HepG2 (cell line): ENCODE data around the gene CCDC17. TPM values are rescaled to one million over a fixed set of nuclear protein-coding genes. Genes with fewer than 3 reads are reported as not detected.

Source experiments
- ATAC-seq: fragments of 200-7000 bp; cut with Tn5 transposase; 3 replicates; pipeline ENCODE4 v1.9.1; 2020; ENCODE audit warnings: mild to moderate bottlenecking, moderate library complexity
- BruUV-seq: library from RNA; stranded (reverse); fragments of 400-500 nt; replicated peaks from 2 replicates; lab custom pipeline; 2021; lab: Mats Ljungman, UMichigan
- CTCF ChIA-PET: fragments of 300-600 bp; formaldehyde crosslinking; extraction: SDS; loops from one replicate; lab custom pipeline; 2021; ENCODE audit warnings: low total read pairs, inconsistent platforms, low intra/inter-chr PET ratio; lab: Yijun Ruan, JAX
- POLR2A ChIA-PET: fragments of 350-600 bp; sonication (Branson Sonifier 250); formaldehyde crosslinking; loops from one replicate; lab custom pipeline; 2020; ENCODE audit warnings: antibody characterized with exemption, inconsistent platforms; lab: Yijun Ruan, JAX
- DNase-seq: peaks from one replicate; pipeline ENCODE4 v3.0.0-alpha.2; 2015; ENCODE audit warnings: low spot score
- FAIRE-seq: peaks from 3 replicates; lab custom pipeline; 2011; peaks lifted over from hg19 to GRCh38; lab: Jason Lieb, UNC
- H2AFZ ChIP-seq: one replicate; pipeline ENCODE4 v1.6.1; 2011; ENCODE audit warnings: low read length, inconsistent platforms
- H3K27ac ChIP-seq: fragments of 300-600 bp; 3 replicates; pipeline ENCODE4 v1.8.0; 2011; ENCODE audit warnings: mixed run types, mild to moderate bottlenecking, mixed read lengths, low read length, inconsistent platforms; ENCODE audit not compliant: insufficient read depth; ENCODE audit errors: extremely low read length
- H3K27me3 ChIP-seq, 2 experiments: fragments of 200-600 bp in 1 of 2; 2 replicates in 1 of 2; 3 replicates in 1 of 2; pipeline versions ENCODE4 v1.6.0 to v1.8.0; 2011; ENCODE audit warnings: low read length in 2 of 2, mild to moderate bottlenecking in 2 of 2, moderate library complexity in 2 of 2, inconsistent platforms in 1 of 2; ENCODE audit not compliant: insufficient read depth in 2 of 2, control insufficient read depth in 1 of 2
- H3K36me3 ChIP-seq, 2 experiments: fragments of 200-600 bp in 1 of 2; replicated peaks in 1 of 2; 2 replicates in 1 of 2; 3 replicates in 1 of 2; pipeline versions ENCODE4 v1.5.1 to v1.8.0; 2011; ENCODE audit warnings: low read length in 2 of 2, inconsistent platforms in 1 of 2; ENCODE audit not compliant: insufficient read depth in 2 of 2, control insufficient read depth in 1 of 2
- H3K4me1 ChIP-seq: 2 replicates; pipeline ENCODE4 v1.5.1; 2012; ENCODE audit warnings: low read length, inconsistent platforms; ENCODE audit not compliant: insufficient read depth
- H3K4me2 ChIP-seq: 2 replicates; pipeline ENCODE4 v1.6.0; 2011; ENCODE audit warnings: low read depth, low read length, inconsistent platforms
- H3K4me3 ChIP-seq, 3 experiments: fragments of 200-600 bp in 1 of 3; sonication (generic), shearing (Covaris generic) in 1 of 3; replicated peaks in 1 of 3; 2 replicates each; pipeline ENCODE4 v1.5.1; 2011 to 2016; ENCODE audit warnings: low read length in 3 of 3, inconsistent platforms in 2 of 3, low read depth in 2 of 3, mild to moderate bottlenecking in 2 of 3, control low read depth in 1 of 3, mixed read lengths in 1 of 3; ENCODE audit not compliant: insufficient read depth in 1 of 3
- H3K79me2 ChIP-seq: one replicate; pipeline ENCODE4 v1.6.1; 2011; ENCODE audit warnings: low read length, inconsistent platforms; ENCODE audit not compliant: insufficient read depth
- H3K9ac ChIP-seq: 2 replicates; pipeline ENCODE4 v1.6.0; 2011; ENCODE audit warnings: mild to moderate bottlenecking, low read depth, low read length, inconsistent platforms; ENCODE audit not compliant: insufficient read depth
- H3K9me3 ChIP-seq: 2 replicates; pipeline ENCODE4 v1.5.1; 2012; ENCODE audit warnings: mild to moderate bottlenecking, low read length
- H4K20me1 ChIP-seq: 2 replicates; pipeline ENCODE4 v1.6.0; 2011; ENCODE audit warnings: inconsistent platforms, mild to moderate bottlenecking, low read length, moderate library complexity; ENCODE audit not compliant: insufficient read depth
- DNMT3B ChIP-seq: conservative IDR thresholded peaks from 2 replicates; pipeline ENCODE4 v1.6.1; 2016; ENCODE audit warnings: missing biosample characterization, control low read depth
- FOXM1 ChIP-seq: sonication (generic); formaldehyde crosslinking; IDR thresholded peaks from 2 replicates; pipeline ENCODE4 v1.5.0; 2020; ENCODE audit warnings: missing genetic modification reagents
- GTF3A ChIP-seq: sonication (generic); formaldehyde crosslinking; conservative IDR thresholded peaks from 2 replicates; pipeline ENCODE4 v1.4.0; 2020; ENCODE audit warnings: mild to moderate bottlenecking, missing genetic modification reagents
- HDAC6 ChIP-seq: fragments of 200-600 bp; sonication (generic); IDR thresholded peaks from 2 replicates; pipeline ENCODE4 v1.7.0; 2017; ENCODE audit warnings: mild to moderate bottlenecking, antibody characterized with exemption, low read length, low read depth
- HNRNPH1 ChIP-seq: fragments of 200-400 bp; formaldehyde crosslinking; optimal IDR thresholded peaks from 2 replicates; pipeline ENCODE3; 2017; ENCODE audit warnings: mild to moderate bottlenecking, low read depth, low read length
- KLF6 ChIP-seq: IDR thresholded peaks from 2 replicates; pipeline ENCODE4 v1.8.0; 2016; ENCODE audit warnings: missing biosample characterization, missing genetic modification reagents
- NFYC ChIP-seq: IDR thresholded peaks from 2 replicates; pipeline ENCODE4 v1.6.1; 2016; ENCODE audit warnings: missing genetic modification reagents, missing compliant biosample characterization
- PHF5A ChIP-seq: IDR thresholded peaks from one replicate; pipeline ENCODE4 v1.6.1; 2018; ENCODE audit warnings: low read depth, missing genetic modification reagents; ENCODE audit not compliant: unreplicated experiment
- TAF15 ChIP-seq: fragments of 200-400 bp; formaldehyde crosslinking; IDR thresholded peaks from one replicate; pipeline ENCODE4 v1.6.1; 2018; ENCODE audit warnings: mild to moderate bottlenecking, low read depth, low read length; ENCODE audit not compliant: poor library complexity, severe bottlenecking
- U2AF1 ChIP-seq: fragments of 200-400 bp; formaldehyde crosslinking; optimal IDR thresholded peaks from 2 replicates; pipeline ENCODE3; 2017; ENCODE audit warnings: mild to moderate bottlenecking, low read depth, low read length
- ZNF3 ChIP-seq: IDR thresholded peaks from 2 replicates; pipeline ENCODE4 v1.7.0; 2017; ENCODE audit warnings: inconsistent platforms
- ZNF543 ChIP-seq: sonication (generic); formaldehyde crosslinking; IDR thresholded peaks from 2 replicates; pipeline ENCODE4 v1.4.0; 2020; ENCODE audit warnings: mild to moderate bottlenecking, missing genetic modification reagents
- ZNF766 ChIP-seq: sonication (generic); formaldehyde crosslinking; IDR thresholded peaks from 2 replicates; pipeline ENCODE4 v1.5.0; 2020; ENCODE audit warnings: missing genetic modification reagents, borderline replicate concordance
- ZSCAN25 ChIP-seq: sonication (generic); formaldehyde crosslinking; IDR thresholded peaks from 2 replicates; pipeline ENCODE4 v1.8.0; 2022; ENCODE audit warnings: mild to moderate bottlenecking, missing genetic modification reagents
- WGBS: methylation state at CpG from one replicate; pipeline ENCODE4 v1.1.6; 2017; ENCODE audit warnings: low lambda C conversion rate; 5-methylcytosine and 5-hydroxymethylcytosine counted together
- in situ Hi-C: cut with HindIII; loops from 2 replicates; pipeline ENCODE4 v1.10.0; 2017; ENCODE audit warnings: low pct_unique_long_range_greater_than_20kb; ENCODE audit not compliant: extremely low pct_ligation_motif_present
- intact Hi-C: fragments of 100-400 bp; cut with micrococcal nuclease; formaldehyde crosslinking; loops from one replicate; pipeline ENCODE4 v1.10.0; 2022; ENCODE audit not compliant: unreplicated experiment
- polyA plus RNA-seq, 8 experiments: library from polyadenylated mRNA; depleted of rRNA in 3 of 8; stranded (reverse) in 7 of 8; unstranded in 1 of 8; fragments of >200 nt; fragmentation: Illumina TruSeq in 4 of 8; extraction: Trizol in 4 of 8; gene quantifications; 2 replicates each; pipeline versions ENCODE4 v1.2.1 to v1.2.3, GENCODE V29; 2011 to 2016; ENCODE audit warnings: low read depth in 4 of 8, missing spikeins in 1 of 8, mixed read lengths in 1 of 8; ENCODE audit not compliant: insufficient read depth in 1 of 8
- total RNA-seq, 5 experiments: library from RNA; depleted of rRNA; stranded (reverse); fragments of >200 nt; fragmentation: Illumina TruSeq; extraction: Trizol; gene quantifications; 2 replicates each; pipeline ENCODE4 v1.2.3, GENCODE V29; 2016; ENCODE audit warnings: low read depth in 1 of 5
- TF ChIP-seq, protein P1 (sequence below): sonication (generic); formaldehyde crosslinking; IDR thresholded peaks from 2 replicates; pipeline ENCODE4 v1.5.0; 2020; ENCODE audit warnings: mild to moderate bottlenecking, missing genetic modification reagents, moderate library complexity
- TF ChIP-seq, protein P2 (sequence below): sonication (generic); formaldehyde crosslinking; conservative IDR thresholded peaks from 2 replicates; pipeline ENCODE4 v1.4.0; 2020; ENCODE audit warnings: missing genetic modification reagents

The CCDC17 gene
- total and polyA plus RNA-seq, 2 of the 13 experiments (the other 11 are each of a cell fraction or from before 2014, with no cell fraction given) = 1.5 to 3.3 TPM

DNA sequence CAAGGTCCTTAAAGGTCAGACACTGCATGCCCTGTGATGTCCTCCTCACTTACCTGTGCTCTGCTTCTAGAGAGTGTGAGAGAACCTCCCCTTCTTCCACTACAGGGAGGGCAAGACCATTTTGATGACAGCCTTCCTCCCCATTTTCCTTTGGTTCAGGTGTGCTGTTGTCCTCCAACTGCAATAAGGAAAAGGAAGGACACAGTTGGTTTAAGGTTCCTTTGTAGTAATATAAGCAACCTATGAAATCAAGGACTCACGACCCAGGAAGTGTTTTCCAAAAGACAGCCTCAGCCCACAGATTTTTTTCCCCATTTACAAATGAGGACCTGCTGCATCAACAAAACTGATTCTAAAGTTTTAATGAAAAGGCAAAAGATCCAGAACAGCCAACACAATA, 6.6 kb upstream of the CCDC17 start:
- CTCF ChIA-PET = no interaction called here
- whole genome bisulfite sequencing = 96% methylated on average over 1 of the region's 1 CpG
- Histone ChIP-seq H3K36me3 (peaks cover 20 to 75% of the 10 kb centered on the region in 2 experiments), H3K9me3 (no peaks in the 10 kb centered on the region), H3K27ac (no peak overlapping the region), H3K27me3 (no peaks in the 10 kb centered on the region), H4K20me1 (peaks cover 3% of the 10 kb centered on the region; the same call in 1 of the 2 replicates), H2AFZ (no peak overlapping the region), H3K4me3 (no peak overlapping the region), H3K9ac (no peak overlapping the region), H3K79me2 (no peaks in the 10 kb centered on the region), H3K4me1 (no peaks in the 10 kb centered on the region), H3K4me2 (no peak overlapping the region)
- ATAC-seq (no peak), FAIRE-seq (no peak), DNase-seq (no peak)
- in situ Hi-C loops (no loop called here), intact Hi-C loops (no loop called here)
- no TSS peak for BruUV-seq
- TF ChIP-seq FOXM1 (no peak), ZNF3 (no peak), ZNF543 (CRISPR knock-in tag) (no peak), NFYC (CRISPR knock-in tag) (no peak), U2AF1 (no peak), DNMT3B (CRISPR knock-in tag) (no peak), TAF15 (no peak), ZSCAN25 (no peak), HDAC6 (no peak), GTF3A (CRISPR knock-in tag) (no peak), ZNF766 (CRISPR knock-in tag) (no peak), HNRNPH1 (no peak), PHF5A (CRISPR knock-in tag) (no peak), KLF6 (no peak)
- TF ChIP-seq, protein P1, sequence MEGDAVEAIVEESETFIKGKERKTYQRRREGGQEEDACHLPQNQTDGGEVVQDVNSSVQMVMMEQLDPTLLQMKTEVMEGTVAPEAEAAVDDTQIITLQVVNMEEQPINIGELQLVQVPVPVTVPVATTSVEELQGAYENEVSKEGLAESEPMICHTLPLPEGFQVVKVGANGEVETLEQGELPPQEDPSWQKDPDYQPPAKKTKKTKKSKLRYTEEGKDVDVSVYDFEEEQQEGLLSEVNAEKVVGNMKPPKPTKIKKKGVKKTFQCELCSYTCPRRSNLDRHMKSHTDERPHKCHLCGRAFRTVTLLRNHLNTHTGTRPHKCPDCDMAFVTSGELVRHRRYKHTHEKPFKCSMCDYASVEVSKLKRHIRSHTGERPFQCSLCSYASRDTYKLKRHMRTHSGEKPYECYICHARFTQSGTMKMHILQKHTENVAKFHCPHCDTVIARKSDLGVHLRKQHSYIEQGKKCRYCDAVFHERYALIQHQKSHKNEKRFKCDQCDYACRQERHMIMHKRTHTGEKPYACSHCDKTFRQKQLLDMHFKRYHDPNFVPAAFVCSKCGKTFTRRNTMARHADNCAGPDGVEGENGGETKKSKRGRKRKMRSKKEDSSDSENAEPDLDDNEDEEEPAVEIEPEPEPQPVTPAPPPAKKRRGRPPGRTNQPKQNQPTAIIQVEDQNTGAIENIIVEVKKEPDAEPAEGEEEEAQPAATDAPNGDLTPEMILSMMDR (CRISPR knock-in tag) = no peak
- TF ChIP-seq, protein P2, sequence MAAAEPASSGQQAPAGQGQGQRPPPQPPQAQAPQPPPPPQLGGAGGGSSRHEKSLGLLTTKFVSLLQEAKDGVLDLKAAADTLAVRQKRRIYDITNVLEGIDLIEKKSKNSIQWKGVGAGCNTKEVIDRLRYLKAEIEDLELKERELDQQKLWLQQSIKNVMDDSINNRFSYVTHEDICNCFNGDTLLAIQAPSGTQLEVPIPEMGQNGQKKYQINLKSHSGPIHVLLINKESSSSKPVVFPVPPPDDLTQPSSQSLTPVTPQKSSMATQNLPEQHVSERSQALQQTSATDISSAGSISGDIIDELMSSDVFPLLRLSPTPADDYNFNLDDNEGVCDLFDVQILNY (CRISPR knock-in tag) = no peak
- POLR2A ChIA-PET = no interaction called here
